ENCODE results near the gene ZBTB46.
"Not testable (repeated sequence)": the region's sequence is repeated elsewhere in the genome, so short reads cannot be mapped to it uniquely, and the experiment has no call there.

The ZBTB46 gene

DNA sequence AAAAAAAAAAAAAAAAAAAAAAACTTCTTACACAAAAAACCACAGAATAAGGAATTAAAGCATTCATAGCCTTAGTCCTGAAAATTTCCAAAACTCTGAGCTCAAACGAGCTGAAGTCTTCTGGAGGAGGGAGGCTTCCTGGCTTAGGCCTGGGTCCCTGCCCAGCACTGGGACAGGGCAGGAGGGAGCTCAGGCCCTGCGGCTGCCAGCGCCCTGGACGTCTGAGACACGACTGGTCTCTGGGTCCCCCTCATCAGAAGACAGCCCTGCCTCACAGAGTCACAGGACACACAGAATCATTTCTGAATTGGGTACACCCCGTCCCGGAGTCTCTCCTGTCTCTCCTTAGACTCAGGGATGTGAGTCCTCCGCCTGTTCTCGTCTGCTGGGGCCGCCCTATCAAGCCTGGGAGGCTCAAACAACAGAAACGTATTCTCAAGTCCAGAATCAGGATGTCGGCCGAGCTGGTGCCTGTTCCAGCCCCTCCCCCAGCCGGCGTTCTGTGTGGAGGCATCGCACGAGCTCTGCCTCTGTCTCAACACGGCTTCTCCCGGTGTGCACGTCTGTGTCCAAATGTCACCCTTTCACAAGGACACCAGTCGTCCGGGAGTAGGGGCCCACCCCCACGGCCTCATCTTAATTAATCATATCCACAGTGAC lies 39.4 kb downstream of the ZBTB46 start:
- no peak overlapping the region for H3K4me3 ChIP-seq (ENCODE audit: low read depth, low read length)

DNA sequence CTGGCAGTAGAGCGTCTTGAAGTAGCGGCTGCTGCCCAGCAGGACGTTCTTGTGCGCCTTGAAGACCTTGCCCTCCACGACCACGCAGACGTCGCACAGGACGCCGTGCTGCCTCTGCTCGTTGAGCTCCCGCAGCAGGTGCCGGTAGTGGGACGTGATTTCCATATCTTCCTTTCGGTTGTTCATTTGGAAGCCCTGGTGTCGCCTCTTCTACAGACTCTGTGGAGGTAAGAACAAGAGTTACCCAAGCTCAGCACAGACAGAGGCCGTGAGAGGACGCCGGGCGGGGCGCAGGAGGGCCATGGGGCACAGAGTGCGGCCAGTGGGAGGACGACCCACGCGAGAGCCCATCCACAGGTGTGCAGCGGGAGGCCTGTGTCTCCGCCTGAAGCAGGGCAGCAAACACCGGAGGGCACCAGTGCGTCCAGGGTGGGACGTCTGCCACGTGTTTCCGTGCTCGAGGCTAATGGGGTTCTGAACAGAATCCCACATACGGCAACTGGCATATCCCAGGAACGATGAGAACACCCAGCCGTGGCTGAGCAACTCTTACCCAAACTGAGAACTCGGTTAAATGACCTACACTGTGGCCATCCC lies 40.4 kb downstream of the ZBTB46 start:
- H3K4me3 ChIP-seq (ENCODE audit: low read depth, low read length): no peak overlapping the region

DNA sequence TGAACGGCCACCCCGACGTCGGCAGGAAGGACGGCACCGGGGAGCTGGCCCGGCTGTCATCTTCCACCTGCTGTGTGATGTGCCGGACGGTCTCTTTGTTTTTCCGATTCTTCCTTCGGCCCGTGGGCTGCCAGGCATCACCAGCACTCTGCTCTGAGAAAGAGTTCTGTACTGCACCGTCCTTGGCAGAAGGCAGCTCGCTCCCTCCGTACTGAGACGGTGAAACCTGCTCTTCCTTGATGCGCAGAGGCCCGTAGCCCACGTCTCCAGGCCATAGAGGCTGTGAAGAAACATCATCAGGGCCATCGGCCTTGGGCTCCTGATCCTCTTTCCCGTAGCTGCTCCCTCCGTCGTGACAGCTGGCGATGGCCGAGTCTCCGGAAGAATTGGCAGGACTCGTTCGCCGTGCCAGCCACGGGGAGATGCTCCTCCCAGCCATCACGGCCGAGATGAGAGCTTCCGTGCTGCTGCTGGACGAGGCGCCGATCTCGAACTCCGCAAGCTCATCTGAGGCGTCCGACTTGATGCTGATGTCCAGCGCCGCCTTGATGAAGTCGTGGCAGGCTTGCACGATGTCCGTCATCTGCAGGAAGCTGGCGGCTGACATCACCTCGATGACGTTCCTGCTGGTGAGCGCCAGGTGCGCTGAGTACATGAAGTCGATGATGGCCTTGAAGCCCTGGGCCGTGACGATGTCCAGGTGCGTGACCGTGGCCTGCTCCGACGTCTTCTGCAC lies 41.1 kb downstream of the ZBTB46 start:
- no peak overlapping the region for H3K4me3 ChIP-seq (ENCODE audit: low read depth, low read length)

DNA sequence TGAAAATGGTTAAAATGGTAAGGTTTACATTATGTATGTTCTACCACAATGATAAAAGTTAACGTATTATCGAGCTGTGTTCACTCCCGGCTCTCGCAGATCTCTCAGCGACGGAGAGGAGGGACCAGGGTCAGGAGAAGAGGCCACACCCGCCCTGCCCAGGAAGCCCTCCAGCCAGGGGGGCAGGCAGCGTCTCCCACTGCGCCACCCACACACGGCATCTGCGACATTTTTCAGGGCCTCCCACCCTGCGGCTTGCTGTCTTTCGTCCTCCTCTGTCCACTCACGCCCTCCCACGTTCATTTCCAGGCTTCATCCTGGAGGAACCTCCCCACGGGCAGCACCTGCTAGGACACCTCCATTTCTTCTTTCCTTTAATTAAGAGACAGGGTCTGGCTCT lies 43.3 kb downstream of the ZBTB46 start:
- no peak overlapping the region for H3K4me3 ChIP-seq (ENCODE audit: low read depth, low read length)

DNA sequence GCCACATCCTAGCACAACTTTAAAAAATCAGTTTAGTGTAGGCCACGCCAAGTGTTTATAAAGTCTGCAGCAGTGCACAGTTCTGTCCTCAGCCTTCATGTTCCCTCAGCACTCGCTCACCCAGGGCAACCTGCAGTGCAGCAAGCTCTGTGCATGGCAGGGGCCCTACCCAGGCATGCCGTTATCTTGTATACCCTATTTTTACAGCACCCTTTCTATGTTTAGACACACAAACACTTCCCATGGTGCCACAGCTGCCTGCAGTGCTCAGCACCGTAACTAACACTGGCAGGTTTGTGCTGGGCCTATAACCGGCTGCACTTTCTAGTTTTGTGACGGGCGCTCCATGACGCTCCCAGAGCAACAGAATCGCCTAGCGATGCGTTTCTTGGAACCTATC lies 43.8 kb downstream of the ZBTB46 start:
- no peak overlapping the region for H3K4me3 ChIP-seq (ENCODE audit: low read depth, low read length)

DNA sequence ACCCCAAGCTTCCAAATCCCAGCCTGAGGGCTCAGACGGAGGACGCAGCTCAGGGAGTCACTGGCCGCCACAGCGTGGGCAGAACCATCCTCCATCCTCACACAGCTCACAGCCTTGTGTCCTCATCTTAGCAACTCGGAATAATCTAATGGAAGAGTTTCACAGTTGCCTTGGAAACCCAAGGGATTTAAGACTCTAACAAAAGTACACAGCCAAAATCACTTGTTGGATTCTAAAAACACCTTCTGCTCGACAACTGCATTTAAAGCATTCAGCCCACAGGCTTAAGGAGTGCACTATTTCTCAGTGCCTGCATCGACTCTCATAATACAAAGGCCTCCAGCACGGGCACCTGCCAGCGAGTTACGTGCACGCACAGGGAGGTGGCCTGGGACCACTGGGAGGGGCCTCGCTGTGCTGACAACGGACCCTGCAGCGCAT lies 45.4 kb downstream of the ZBTB46 start:
- no peak overlapping the region for H3K4me3 ChIP-seq (ENCODE audit: low read depth, low read length)

DNA sequence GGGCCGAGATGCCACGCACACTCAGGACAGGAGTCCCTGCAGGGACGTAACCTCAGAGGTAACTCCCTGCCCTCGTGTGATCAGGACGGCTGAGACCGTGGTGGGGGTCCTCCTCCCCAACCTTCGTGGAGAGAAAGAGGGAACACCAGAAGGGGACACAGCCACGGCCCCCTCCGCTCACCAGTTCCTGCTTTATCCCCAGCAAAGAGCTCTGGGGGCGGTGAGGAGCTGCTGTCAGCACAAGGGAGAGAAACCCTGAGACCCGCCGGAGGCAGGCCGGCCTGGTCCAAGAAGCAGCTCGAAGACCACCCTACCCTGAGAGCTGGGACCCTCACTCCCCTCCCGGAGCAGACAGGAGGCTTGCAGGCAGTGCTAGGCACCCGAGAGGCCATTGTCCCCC lies 47.1 kb downstream of the ZBTB46 start:
- H3K4me3 ChIP-seq (ENCODE audit: low read depth, low read length): no peak overlapping the region

DNA sequence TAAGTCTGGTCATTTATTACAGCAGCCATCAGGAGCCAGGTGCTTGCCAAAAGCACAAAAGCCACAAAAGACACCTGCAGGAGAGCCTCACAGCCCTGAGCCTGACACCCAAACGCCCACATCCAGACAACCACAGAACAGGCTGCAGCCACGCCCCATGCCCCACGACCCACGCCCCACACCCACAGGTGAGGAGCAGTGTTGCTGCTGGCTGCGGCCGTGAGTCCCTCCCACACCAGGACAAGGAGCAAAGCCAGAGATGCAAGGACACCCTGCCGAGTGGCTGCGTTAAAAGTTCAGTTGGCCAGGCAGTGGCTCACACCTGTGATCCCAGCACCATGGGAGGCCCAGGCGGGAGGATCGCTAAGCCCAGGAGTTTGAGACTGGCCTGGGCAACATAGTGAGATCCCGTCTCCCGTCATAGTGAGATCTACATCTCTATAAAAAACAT lies 48.5 kb downstream of the ZBTB46 start:
- H3K4me3 ChIP-seq (ENCODE audit: low read depth, low read length): no peak overlapping the region

DNA sequence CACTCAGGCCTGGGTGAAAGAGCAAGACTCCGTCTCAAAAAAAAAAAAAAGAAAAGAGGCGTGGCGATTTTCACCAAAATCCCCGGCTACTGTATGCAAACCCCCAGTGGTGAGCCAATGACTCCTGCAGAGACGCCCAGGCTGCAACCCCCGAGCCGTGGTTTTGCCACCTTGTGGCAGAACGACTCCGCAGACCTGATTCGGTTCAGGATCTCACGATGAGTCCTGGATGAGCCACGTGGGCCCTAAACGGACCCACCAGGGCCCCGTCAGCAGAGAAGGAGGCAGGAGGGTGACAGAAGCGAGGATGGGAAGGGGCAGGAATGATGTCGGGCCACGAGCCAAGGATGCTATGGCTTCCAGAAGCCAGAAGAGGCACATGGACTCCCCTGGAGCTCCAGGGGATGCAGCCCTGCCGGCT lies 49.0 kb downstream of the ZBTB46 start:
- H3K4me3 ChIP-seq (ENCODE audit: low read depth, low read length): no peak overlapping the region

DNA sequence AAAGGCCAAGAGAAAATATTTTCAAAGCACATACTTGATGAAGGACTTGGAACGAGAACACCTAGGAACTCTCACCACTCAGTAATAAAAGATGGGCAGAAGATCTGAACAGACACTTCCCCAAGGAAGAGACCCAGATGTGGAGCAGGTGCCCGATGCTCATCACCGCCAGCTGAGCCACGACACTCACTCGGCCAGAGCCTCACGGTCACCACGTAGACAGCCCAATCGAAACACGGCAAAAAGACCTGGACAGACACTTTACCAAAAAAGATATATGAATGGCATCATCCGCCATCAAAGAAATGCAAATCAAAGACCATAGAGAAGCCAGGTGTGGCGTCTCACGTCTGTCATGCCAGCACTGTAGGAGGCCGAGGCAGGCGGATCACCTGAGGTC lies 49.9 kb downstream of the ZBTB46 start:
- no peak overlapping the region for H3K4me3 ChIP-seq (ENCODE audit: low read depth, low read length)

DNA sequence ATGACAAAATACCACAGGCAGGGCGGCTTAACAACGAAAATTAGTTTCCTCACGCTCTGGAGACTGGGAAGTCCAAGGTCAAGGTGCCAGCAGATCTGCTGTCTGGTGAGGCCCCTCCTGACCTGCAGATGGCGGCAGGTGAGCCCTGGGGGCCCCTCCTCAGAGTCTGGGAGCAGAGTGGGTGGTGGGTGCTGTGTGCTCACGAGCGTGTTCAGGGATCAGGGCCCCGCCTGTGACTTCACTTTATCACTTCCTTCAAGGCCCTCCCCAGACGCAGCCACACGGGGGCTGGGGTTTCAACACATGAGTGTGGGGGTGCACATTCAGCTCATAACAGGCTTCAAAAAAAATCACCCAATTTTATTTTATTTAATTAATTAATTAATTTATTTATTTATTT lies 52.2 kb downstream of the ZBTB46 start:
- no peak overlapping the region for H3K4me3 ChIP-seq (ENCODE audit: low read depth, low read length)

DNA sequence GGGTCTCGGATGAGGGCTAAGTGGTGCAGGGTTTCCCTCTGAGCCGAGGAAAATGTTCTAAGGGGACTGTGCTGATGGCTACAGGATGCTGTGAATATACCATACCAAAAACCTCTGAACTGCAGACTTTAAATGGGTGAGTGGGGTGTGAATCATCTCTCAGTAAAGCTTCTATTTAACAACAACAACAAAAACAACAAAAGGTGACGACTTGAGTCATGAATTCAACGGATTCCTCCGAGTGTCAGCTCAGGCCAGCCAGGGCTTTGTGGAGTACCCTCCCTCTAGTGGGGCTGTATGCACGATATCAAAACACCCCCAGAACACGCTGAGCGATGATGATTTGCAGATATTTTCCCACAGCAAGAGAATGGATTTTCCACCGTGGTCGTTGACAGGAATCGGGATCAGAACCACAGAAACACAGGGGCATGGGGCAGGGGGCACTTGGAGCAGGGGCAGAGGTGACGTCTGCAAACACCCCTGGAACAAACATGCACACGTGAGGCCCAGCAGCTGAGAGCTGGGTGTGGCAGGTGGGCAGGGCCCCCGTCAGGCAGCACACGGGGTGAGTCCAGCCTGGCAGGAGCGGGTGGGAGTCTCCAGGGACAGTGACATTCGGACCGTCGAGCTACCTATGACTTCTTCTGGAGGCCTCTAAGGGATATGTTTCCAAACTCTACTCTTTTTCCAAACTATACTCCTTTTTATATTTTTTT lies 52.9 kb downstream of the ZBTB46 start:
- H3K4me3 ChIP-seq (ENCODE audit: low read depth, low read length): no peak overlapping the region

DNA sequence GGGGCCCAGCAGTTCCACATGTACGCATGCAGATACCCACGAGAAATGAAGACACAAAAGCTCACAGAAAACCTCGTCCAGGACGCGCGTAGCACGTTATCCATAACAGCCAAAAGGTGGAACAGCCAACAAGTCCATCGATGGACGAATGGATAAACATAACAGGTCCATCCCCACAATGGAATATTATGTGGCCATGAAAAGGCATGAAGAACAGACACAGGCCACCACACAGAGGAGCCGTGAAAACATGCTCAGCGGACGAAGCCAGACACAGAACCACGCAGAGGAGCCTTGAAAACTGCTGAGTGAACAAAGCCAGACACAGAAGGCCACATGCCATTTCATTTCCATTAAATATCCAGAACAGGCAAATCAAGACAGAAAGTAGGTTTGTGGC lies 53.5 kb downstream of the ZBTB46 start:
- H3K4me3 ChIP-seq (ENCODE audit: low read depth, low read length): no peak overlapping the region

DNA sequence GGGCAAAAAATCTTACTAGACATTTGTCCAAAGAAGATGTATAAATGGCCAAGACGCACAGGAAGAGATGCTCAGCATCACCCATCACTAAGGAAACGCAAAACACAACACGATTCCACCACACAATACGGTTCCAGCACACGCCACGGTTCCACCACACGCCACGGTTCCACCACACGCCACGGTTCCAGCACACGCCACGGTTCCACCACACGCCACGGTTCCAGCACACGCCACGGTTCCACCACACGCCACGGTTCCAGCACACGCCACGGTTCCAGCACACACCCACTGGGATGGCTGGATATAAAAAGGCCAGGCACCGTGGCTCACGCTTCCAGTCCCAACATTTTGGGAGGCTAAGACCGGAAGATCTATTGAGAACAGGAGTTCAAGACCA lies 54.2 kb downstream of the ZBTB46 start:
- H3K4me3 ChIP-seq (ENCODE audit: low read depth, low read length): not testable (repeated sequence)

DNA sequence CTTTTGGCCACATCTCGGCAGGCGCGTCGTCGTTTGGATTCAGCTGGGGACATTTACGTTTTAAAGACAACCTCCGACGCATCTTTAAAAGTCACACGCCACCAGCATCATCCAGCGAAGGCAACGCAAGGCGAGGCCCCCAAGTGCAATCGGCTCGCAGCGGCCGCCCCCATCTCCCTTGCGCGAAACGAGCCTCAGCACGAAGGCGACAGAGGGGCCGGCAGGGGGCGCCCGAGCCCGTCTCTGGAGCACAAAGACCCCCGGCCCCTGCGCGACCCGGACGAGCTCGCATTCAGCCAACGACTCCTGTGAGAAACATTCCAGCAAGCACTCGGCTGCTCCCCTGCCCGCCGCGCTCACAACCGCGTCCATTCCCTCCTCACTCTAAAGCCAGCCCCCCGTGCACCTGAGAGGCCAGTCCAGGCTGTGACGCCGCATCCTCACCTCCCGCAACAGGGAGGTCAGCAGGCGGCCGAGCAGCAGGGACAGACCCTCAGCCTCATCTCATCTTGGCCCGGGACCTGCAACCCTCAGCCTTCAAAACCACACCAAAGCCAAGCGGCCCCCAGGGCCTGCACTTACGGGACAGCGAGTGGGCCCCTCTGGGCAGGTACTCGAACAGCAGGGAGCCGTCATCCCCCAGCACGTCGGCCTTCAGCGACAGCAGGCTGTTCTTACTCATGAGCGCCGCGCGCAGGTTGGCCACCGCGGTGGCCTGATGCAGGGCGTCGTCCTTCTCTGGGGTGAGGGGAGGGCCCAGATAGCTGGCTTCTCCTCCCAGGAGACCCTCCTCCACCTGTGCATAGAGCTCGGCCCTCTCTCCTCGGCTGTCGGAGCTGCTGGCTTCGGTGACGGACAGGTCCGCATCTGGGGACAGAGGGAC lies 55.7 kb downstream of the ZBTB46 start:
- H3K4me3 ChIP-seq (ENCODE audit: low read depth, low read length): peak overlapping the region; percentile 8

DNA sequence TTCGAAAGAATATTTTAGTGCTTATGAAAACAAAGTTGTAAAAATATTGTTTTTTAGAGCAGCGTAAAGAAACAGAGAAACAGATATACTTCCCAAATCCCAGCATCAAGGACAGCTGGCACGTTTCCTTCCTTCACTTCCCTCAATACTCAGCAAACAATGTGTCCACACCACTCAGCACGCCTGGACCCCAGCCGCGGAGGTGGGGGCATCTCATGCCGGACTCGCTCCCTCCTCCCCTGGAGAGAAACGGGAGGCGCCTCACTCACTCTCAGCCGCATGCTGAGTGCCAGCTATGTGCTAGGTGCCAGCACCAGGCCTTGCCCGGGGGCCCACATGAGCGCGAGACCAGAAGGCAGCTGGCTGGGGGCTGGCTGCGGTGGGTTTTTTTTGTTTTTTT lies 56.8 kb downstream of the ZBTB46 start:
- H3K4me3 ChIP-seq (ENCODE audit: low read depth, low read length): no peak overlapping the region

DNA sequence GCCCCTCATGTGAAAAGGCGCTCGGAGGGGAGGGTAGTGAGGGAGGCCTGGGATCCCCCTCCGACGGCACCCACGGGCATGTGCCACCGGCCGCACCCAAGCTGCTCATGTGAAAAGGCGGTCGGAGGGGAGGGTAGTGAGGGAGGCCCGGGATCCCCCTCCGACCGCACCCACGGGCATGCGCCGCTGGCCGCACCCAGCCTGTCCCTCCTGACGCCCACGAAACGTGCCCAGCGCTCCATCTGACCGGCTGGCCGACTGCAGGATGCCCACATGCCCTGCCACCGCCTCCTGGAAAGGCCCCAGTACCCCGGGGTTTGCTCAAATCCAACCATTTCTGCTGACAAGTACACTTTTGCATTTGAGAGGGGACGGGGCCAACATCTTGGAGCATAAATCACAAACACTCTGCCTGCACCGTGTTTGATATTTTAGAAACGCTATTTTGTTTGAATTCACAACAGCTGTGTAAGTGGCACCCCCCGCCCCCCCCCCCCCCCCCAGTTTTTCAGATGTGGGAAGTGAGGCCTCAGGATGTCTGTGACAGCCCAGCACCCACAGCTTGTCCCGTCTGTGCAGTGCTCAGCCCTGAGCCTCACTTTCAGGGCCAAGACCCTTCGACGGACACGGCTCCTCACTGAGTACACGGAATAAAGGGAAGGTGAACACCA lies 57.4 kb downstream of the ZBTB46 start:
- H3K4me3 ChIP-seq (ENCODE audit: low read depth, low read length): no peak overlapping the region

DNA sequence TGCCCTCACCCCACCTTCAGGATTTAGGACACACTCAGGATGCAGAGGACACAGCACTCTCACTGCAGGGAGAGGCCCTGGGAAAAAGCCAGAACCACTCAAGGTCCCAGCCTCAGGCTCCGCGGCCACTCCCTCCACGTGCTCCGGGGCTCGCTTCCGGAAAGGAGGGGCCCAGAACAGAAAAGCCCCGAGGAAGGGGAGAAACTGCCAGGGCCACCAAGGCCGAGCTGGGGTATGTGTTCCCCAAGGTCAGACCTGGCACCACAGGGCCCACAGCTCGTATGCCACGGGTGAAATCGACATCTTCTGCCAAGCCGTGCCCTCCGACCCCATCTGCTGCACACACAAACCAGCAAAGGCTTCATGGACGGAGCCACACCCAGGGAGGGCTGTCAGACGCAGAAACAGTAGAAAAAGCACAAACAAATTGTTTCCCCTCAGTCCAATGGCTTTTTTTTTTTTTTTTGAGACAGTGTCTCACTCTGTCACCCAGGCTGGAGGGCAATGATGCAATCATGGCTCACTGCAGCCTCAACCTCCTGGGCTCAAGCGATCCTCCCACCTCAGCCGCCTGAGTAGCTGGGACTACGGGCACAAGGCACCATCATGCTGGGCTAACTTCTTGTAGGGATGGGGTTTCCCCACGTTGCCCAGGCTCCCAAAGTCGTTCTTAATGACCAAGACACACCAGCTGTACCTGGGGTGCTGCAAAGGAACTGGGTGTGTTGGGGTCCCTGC lies 58.1 kb downstream of the ZBTB46 start:
- no peak overlapping the region for H3K4me3 ChIP-seq (ENCODE audit: low read depth, low read length)

DNA sequence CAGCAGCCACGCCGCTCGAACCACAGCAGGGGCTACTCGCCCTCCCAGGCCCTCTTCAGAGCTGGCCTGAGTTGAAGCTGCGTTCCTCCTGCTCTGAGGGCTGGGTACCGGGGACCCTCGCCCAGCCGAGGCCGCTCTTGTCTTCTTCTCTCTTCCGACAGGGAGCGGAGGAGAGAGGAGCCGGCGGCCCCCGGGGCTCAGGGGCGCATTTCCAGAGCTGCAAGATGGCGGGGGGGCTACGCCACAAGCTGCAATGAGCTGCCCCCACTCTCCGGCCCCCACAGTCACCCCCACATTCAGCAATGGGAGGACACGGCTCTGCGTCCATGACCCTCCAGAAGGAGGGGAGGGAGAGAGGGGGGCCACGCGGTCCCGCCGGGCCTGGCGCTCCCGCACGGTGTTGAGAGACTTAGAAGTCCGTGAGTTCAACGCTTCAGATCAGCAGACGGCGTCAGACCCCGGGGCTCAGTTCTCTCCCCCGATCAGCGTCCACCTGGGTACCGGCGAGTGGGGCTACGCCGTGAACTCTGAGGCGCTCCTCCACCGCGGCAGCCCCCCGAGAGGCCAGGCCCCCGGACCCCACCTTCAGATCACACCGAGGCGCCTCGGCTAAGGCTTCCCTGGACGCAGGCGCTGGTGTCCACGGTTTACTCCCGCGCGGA lies 59.9 kb downstream of the ZBTB46 start:
- H3K4me3 ChIP-seq (ENCODE audit: low read depth, low read length): no peak overlapping the region

All from iPS-11a (cell line).